Measurements from ENCODE around the gene LBHD1.
A peak's percentile ranks its signal among the peaks of the same experiment; 100 is the strongest.
"Not testable (repeated sequence)": the region's sequence is repeated elsewhere in the genome, so short reads cannot be mapped to it uniquely, and the experiment has no call there.

LBHD1 gene

GRCh38 chr11:62656796-62657429 lies 15.2 kb downstream of the LBHD1 start:
- DNase-seq, result no peak

- no peak for DNase-seq
These were observed 17.8 kb downstream of the LBHD1 start for GRCh38 chr11:62654297-62654696.

DNA sequence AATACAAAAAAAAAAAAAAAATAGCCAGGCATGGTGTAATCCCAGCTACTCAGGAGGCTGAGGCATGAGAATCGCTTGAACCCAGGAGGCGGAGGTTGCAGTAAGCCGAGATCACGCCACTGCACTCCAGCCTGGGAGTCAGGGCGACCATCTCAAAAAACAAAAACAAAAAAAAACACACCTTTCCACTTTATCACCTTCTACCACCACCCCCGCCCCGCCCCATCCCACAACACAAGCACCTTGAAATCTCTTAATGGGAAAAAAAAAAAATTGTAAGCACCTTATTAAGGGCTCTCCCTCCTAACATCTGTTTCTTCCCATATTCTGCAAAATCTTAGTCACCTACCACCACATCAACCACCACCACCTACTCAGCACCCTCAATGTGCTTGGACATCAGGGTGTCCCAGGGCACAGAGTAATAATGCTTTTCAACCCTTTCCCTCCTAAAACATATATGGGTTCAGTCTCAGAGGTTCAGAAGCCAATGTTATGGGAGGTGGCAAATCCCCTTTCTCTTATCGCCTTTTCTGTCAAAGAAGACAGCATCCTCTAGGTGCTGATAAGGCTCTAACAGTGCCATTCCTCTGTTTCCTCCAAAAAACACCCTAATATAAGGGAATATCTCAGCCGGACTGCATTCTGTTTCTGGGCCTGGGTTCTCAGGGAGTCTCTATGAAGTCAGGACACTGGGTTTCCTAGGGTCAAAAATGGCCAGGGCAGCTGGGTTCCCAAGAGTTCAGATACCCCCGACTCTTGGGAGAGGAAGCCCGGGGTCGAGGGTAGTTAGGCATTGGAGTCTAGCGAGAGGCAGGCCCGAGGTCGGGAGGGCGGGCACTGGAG lies 19.7 kb downstream of the LBHD1 start:
- DNase-seq, result no peak

- not testable (repeated sequence) for DNase-seq
These were observed 21.8 kb downstream of the LBHD1 start for GRCh38 chr11:62650283-62650682.

DNA sequence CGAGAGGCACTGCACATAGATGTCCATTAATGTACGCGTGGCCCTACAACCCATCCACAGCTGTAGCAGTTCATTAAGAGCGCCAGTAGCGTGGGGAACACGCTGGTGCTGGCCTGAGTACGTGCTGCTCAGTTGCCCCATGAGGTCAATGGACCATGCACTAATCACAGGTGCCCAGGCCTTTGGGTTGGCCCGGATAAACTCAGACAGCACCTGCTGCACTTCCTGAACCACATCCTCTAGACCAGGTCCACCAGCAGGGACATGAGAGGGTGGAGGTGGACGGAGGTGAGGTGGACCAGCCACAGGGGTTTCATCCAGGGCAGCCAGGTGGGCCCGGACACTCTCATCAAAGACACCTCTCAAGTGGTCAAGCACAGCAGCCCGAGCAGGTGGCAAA lies 22.6 kb downstream of the LBHD1 start:
- DNase-seq, result no peak

DNA sequence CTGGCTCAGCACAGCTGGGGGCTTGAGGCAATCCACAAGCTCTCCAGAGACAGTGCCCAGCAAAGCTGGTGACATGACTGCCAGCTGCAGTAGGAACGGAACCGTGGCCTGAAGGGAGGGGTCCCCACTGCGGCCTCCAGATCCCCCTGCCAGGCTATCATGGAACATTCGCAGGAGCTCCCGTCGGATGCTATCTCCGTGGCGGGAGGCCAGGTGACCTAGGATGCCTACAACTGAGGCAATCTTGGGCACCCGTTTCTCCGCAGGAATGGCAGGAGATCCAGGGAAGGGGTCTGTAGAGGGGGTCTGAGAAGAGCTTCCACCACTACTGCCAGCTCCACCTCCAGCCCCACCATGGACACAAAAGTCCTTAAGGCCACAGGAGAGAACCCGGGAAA lies 23.1 kb downstream of the LBHD1 start:
- DNase-seq, result no peak

GRCh38 chr11:62648185-62648966 lies 23.7 kb downstream of the LBHD1 start:
- no peak for DNase-seq

GRCh38 chr11:62647609-62648005 lies 24.5 kb downstream of the LBHD1 start:
- no peak for DNase-seq

DNA sequence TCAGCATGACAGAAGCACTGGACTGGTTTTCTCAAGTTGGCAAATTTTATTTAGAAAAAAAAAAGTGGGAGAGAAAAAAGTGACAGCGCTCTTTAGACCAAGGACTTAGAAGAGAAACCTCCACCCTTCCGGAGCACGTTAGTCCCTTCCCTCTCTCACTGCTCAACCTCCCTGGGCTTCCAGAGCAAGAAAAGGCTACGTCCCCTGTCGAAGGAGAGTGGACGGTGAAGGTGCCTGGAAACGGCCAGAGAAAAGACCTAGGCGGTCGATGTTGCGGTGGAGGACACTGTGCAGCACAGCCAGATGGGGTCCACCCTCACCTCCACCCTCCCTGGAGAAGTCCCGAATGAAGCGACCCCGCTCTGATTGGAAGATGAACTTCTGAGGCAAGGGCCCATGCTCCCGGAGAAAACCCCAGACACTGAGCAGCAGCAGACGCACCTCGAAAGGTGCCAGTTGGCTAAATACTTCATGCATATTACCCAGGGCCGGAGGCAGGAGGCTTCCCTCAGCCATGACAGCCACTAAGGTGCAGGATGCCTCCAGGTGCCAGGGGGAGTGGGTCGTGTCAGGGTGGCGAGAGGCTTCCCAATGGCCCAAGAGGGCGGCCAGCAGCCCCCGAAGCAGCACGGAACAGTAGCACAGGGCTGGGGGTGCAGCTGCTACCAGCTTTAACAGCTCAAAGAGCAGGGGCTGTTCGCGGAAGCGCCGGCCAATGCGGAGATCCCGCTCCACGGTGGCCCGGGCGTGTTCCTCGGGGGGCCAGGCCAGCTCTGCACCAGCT lies 25.1 kb downstream of the LBHD1 start:
- no peak for DNase-seq

DNA sequence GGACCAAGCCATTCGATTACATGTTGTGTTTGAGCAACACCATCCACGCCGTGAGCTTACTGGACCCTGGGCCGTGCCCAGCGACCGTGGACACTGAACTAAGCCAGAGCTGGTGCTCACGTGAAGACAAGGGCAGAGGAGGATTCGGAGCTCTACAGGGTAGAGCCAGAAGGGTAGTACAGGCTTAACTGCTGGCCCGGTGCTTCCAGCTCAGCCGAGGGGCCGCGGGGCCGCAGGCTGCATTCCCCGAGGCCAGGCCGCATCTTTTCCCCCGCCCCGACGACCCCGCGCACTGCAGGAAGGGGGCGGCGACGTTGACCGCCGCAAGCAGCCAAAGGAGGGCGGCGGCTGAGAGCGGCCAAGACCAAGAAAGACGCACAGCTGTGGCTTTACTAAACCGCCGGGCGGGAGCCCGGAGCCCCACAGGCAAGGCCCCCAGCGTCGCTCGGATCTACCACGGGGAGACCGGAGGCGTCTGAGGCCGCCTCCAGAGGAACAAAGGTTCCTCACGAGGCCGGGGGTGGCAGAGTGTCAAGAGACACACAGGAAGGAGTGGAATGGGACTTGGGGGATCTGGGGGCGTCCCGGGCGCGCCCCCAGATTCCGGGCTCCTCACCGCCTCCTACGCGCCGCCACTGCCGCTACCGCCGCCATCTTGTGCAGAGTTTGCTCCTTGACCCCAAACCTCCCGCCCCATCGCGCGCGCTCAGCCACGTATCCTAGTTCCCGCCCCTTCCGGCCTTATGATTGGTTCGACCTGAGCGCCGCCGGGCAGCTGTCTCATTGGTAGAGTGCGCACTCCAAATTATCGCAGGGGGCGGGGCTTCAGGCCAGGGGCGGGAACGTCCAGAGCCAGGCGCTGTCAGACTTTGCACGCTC lies 25.9 kb downstream of the LBHD1 start, which contains the start of gene GANAB:
Gene GANAB (minus strand): TSS at position 668 of the 879 bp plus-strand sequence. CDS start 14 bp downstream, at position 654.
- DNase-seq, result peak; percentile 100

- DNase-seq, result no peak
These were observed 26.5 kb downstream of the LBHD1 start for GRCh38 chr11:62645671-62645945.

GRCh38 chr11:62644220-62644619 lies 27.8 kb downstream of the LBHD1 start:
- DNase-seq, result no peak

- no peak for DNase-seq
These were observed 39.6 kb downstream of the LBHD1 start for GRCh38 chr11:62632492-62632891.

DNA sequence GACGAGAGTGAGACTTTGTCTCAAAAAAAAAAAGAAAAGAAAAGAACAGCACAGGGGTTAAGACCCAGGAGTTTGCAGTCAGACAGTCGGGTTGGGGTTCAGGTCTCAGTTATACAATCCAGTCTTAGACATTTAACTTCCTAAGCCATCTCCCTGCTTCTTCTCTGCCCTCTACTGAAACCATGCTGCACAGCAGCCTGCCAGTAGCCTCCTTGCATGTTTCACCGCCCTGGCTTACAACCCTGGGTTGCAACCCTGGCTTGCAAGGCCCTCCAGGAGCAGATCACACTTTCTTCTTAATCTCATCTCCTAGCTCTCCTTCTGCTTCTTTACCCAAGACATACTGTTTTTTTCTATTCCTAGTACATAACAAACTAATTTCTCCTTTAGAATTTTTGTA lies 44.4 kb downstream of the LBHD1 start:
- no peak for DNase-seq

GRCh38 chr11:62622476-62623089 lies 49.5 kb downstream of the LBHD1 start:
- DNase-seq, result no peak

DNA sequence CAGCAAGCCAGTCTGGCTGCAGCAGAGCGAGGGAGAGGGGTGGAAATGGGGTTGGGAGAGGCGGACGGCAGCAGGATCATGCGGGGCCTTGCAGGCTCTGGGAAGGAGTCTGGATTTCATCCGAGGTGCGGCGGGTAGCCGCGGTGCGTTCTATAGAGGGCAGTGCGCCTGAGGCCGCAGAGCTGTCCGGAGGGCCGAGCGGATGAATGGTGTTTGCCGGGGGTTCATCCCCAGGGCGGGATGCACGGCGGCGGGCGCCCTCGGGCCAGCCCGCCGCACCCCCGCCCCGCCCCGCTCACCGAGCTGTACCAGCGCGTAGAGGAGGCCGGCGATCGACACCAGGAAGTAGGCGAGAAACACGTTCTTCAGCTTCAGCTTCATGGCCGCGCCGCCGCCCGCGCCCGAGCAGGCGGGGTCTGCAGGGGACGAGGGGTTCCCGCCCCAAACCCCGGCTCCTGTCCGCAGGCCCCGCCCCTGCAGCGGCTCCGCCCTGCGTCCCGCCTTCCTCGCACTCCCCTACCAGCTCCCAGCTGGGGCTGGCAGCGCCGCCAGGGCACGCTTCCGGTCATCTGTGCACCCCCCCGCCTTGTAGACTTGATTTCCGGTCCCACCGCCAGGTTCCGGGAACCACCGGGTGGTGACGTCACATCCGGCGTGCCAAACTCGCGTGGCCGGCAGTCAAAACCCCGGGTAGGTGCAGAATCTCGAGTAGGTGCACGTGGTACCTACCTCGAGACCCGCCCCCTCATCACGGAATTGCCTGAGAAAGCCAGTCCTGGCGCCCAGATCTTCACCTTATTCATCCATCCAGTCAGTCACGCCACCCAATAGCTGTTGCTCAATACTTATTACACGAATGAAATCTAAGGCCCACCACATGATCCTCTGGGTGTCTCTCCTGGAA lies 50.2 kb downstream of the LBHD1 start, which contains the start of gene B3GAT3:
Gene B3GAT3 (minus strand): TSS at position 420 of the 904 bp plus-strand sequence. CDS start 39 bp downstream, at position 381.
- peak; percentile 94 for DNase-seq

- DNase-seq, result no peak
These were observed 51.0 kb downstream of the LBHD1 start for GRCh38 chr11:62621027-62621566.

- DNase-seq, result not testable (repeated sequence)
These were observed 55.1 kb downstream of the LBHD1 start for GRCh38 chr11:62616957-62617356.

DNA sequence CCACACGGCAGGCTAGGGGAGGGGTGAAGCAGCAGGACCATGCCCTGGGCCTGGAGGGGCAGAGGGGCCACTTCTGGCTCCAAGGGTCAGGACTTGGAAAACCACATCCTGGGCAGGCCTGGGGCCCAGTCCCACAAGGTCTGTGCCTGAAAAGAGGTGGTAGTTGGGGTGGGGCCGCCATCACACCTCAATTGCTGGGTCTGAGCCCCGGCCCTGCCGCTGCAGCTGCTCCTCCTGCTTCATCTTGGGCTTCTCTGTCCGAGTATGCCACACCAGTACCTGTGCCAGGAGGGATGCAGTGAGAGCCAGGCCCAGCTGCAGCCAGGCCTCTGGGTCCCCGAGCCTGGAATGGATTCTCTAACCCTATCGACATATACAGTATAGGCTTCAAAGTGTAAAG lies 56.5 kb downstream of the LBHD1 start:
- DNase-seq, result no peak

- DNase-seq, result peak; percentile 62
These were observed 57.8 kb downstream of the LBHD1 start for GRCh38 chr11:62614275-62614674.
